ENCODE measurements around the gene MAPK14. TPM values are rescaled to one million over a fixed set of nuclear protein-coding genes. Genes with fewer than 3 reads are reported as not detected.
A peak's percentile ranks its signal among the peaks of the same experiment; 100 is the strongest.
"Not testable (repeated sequence)": the region's sequence is repeated elsewhere in the genome, so short reads cannot be mapped to it uniquely, and the experiment has no call there.

Gene MAPK14
- polyA plus RNA-seq, 3 donors = 54.4 to 57.7 (median 54.5) TPM

GRCh38 chr6:36067374-36068011 is 39.9 kb downstream of the MAPK14 start:
- no peak for DNase-seq (ENCODE audit: low read depth in 3 of 3, low spot score in 2 of 3)

DNA sequence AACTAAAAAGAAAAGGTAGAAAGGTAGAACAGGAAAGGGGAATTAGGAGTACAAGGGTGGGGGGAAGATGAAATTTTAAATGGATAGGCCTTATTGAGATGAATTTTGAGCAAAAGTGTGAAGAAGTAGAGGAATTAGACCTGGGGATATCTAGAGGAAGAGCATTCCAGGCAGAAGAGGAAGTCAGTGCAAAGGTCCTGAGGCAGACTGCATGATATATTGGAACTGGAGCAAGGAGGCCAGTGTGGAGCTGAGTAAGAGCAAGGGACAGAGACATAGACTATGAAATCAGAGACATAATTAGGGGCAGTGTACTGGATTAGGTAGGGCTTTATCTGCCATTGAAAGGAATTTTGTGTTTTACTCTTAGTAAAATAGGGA is 40.4 kb downstream of the MAPK14 start:
- no peak for DNase-seq (ENCODE audit: low read depth in 3 of 3, low spot score in 2 of 3)

DNA sequence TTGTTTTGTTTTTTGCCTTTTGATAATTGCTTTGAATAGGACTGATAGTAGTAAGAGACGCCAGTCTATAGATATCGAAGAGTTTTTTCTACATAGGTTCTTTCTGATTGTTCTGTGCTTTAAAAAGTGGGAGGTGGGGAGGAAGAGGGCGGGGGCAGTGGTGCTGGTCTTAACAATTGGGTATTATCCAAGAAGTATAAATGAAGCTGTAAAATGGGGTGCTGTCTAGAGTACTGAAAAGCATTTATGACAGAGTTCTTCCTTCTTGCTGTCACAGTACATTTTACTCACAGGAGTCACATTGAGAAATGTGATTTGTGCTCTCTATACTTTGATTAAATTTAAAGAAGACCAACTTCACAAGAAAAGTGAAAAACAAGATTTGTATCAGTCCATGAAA is 41.0 kb downstream of the MAPK14 start:
- no peak for DNase-seq (ENCODE audit: low read depth in 3 of 3, low spot score in 2 of 3)

DNA sequence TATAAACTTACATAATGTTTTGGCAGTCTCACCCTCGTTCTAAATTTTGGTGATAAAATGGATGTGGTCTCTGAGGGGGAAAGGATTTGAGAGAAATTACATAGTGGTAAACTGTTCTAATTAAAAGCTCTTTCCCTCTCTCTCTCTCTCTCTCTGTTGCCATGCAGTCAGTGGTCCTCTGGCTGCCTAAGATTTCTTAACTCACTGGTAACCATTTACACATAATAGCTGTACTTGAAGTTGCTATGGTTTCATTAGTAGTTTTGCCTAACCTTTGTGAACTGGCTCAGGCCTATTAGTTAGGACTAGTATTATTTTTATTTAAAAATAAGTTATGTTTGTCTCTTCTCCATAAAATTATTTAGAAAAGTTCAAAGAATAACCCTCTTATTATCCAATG is 42.0 kb downstream of the MAPK14 start:
- no peak for DNase-seq (ENCODE audit: low read depth in 3 of 3, low spot score in 2 of 3)

GRCh38 chr6:36070252-36070651 is 42.6 kb downstream of the MAPK14 start:
- no peak for DNase-seq (ENCODE audit: low read depth in 3 of 3, low spot score in 2 of 3)

GRCh38 chr6:36071281-36071680 is 43.7 kb downstream of the MAPK14 start:
- DNase-seq (ENCODE audit: low read depth in 3 of 3, low spot score in 2 of 3) = no peak

- DNase-seq (ENCODE audit: low read depth in 3 of 3, low spot score in 2 of 3) = no peak
These were observed 44.1 kb downstream of the MAPK14 start for GRCh38 chr6:36071714-36072113.

DNA sequence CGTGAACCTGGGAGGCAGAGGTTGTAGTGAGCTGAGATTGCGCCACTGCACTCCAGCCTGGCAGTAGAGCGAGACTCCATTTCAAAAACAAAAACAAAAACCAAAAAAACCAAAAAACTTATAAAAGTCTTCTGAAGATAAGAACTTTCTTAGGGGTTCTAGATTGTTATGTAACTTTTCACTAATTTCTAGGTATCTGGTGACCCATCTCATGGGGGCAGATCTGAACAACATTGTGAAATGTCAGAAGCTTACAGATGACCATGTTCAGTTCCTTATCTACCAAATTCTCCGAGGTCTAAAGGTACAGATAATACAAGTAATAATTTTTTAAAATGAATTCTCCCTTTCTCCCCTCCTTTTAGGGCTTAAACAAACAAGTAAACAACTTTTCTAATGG is 45.1 kb downstream of the MAPK14 start:
- no peak for DNase-seq (ENCODE audit: low read depth in 3 of 3, low spot score in 2 of 3)

- no peak for DNase-seq (ENCODE audit: low read depth in 3 of 3, low spot score in 2 of 3)
These were observed 46.0 kb downstream of the MAPK14 start for GRCh38 chr6:36073587-36073986.

DNA sequence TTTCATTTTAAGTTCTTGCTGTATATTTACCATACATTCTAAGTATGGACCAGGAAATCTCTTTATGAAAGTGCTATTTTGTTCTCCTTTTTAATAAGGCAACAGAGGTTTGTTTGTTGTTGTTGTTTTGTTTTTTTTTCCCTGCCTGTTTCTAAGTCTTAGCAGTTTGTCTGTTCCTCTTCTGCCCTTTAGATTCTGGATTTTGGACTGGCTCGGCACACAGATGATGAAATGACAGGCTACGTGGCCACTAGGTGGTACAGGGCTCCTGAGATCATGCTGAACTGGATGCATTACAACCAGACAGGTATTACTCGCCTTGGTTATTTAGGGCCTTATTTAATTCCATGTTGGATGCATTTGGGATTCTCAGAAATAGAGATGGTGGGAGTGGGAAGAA is 48.0 kb downstream of the MAPK14 start:
- no peak for DNase-seq (ENCODE audit: low read depth in 3 of 3, low spot score in 2 of 3)

- no peak for DNase-seq (ENCODE audit: low read depth in 3 of 3, low spot score in 2 of 3)
These were observed 48.8 kb downstream of the MAPK14 start for GRCh38 chr6:36076178-36077063.

DNA sequence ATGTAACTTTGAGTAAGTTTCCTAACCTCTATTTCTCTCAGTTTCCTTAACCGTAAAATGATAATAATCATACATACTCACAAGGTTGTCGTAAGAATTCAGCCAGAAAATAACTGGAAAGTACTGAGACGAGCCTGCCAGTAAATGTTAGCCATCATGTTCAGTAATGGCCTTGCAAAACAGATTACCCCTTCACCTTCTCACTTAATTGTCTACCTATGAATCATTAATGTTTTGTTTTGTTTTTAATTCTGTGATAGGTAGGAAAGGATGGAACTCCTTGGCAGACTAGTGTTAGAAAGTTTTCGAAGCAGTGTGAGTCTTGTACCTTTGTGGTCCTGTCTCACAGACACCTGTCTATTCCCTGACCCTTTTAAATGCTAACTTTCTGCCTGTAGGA is 50.6 kb downstream of the MAPK14 start:
- no peak for DNase-seq (ENCODE audit: low read depth in 3 of 3, low spot score in 2 of 3)

DNA sequence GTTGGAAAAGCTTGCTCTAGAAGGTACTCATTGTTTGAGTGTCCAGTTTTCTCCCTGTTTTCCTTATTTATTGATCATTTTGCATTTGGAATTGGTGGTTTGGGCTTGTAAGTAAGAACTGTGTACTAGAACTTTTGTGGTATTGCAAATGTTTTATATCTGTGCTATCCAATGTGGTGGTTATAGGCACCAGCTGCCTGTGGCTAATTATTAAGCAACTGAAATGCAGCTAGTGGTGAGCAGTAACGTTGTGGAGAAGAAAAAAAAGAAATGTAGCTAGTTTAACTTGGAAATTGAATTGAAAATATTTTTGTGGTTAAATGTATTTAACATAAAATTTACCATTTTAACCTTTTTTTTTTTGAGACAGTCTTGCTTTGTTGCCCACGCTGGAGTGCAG is 52.0 kb downstream of the MAPK14 start:
- no peak for DNase-seq (ENCODE audit: low read depth in 3 of 3, low spot score in 2 of 3)

- no peak for DNase-seq (ENCODE audit: low read depth in 3 of 3, low spot score in 2 of 3)
These were observed 54.7 kb downstream of the MAPK14 start for GRCh38 chr6:36082318-36082717.

GRCh38 chr6:36083446-36083845 is 55.8 kb downstream of the MAPK14 start:
- DNase-seq (ENCODE audit: low read depth in 3 of 3, low spot score in 2 of 3) = no peak

DNA sequence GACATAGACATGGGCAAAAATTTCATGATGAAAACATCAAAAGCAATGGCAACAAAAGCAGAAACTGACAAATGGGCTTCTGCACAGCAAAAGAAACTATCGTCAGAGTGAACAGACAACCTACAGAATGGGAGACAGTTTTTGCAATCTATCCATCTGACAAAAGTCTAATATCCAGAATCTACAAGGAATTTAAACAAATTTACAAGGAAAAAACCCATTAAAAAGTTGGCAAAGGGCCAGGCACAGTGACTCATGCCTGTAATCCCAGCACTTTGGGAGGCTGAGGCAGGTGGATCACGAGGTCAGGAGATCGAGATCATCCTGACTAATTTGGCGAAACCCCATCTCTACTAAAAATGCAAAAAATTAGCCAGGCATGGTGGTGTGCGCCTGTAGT is 60.6 kb downstream of the MAPK14 start:
- DNase-seq (ENCODE audit: low read depth in 3 of 3, low spot score in 2 of 3) = not testable (repeated sequence)

- no peak for DNase-seq (ENCODE audit: low read depth in 3 of 3, low spot score in 2 of 3)
These were observed 61.4 kb downstream of the MAPK14 start for GRCh38 chr6:36089048-36089447.

DNA sequence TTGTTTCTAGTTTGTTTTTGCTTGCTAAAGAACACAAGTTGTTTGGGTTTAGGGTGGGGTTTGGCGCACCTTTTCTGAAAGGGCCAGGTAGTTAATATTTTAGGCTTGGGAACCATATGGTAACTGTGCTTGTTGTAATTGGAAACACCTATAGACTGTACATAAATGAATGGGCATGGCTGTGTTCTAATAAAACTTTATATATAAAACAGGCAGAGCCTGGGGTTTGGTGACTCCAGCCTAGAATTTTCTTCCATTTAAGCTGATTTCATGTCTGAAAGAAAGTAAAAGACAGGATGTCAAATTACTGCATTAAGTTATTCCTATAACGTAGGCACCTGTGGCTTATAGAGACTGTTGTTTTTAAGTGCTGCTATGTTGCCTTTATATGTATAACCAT is 66.6 kb downstream of the MAPK14 start:
- no peak for DNase-seq (ENCODE audit: low read depth in 3 of 3, low spot score in 2 of 3)

- peak; percentile 56 to 71 (median 65) for DNase-seq (ENCODE audit: low read depth in 3 of 3, low spot score in 2 of 3)
These were observed 67.3 kb downstream of the MAPK14 start for GRCh38 chr6:36094753-36095496.

GRCh38 chr6:36095497-36096391 is 68.1 kb downstream of the MAPK14 start:
- no peak for DNase-seq (ENCODE audit: low read depth in 3 of 3, low spot score in 2 of 3)

Data from right renal cortex interstitium (tissue), 3 donors.